ENCODE results near the gene FBXL13.
"Not testable (repeated sequence)": the region's sequence is repeated elsewhere in the genome, so short reads cannot be mapped to it uniquely, and the experiment has no call there.

Gene FBXL13

DNA sequence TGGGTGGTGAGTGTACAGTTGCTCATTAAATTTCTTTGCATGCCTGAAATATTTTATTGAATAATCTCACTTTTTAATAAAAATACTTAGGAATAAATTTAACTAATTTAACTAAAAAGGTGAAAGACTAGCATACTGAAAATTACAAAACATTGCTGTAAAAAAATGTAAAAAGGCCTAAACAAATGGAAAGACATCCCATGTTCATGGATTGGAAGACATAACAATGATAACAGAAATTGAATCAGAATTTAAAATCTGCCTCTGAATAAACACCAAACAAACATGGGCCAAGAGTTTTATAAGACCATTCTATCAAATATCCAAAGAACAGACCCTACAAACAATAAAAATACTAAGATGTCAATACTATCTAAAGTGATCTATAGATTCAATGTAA lies 94.9 kb downstream of the FBXL13 start:
- no peak for DNase-seq

GRCh38 chr7:102978284-102978683 lies 96.3 kb downstream of the FBXL13 start:
- DNase-seq: no peak

DNA sequence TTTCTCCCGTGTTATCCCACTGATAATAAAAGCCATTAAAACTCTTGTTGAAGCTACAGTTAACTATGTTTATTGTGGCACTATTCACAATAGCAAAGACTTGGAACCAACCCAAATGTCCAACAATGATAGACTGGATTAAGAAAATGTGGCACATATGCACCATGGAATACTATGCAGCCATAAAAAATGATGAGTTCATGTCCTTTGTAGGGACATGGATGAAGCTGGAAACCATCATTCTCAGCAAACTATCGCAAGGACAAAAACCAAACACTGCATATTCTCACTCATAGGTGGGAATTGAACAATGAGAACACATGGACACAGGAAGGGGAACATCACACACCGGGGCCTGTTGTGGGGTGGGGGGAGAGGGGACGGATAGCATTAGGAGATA lies 97.0 kb downstream of the FBXL13 start:
- not testable (repeated sequence) for DNase-seq

DNA sequence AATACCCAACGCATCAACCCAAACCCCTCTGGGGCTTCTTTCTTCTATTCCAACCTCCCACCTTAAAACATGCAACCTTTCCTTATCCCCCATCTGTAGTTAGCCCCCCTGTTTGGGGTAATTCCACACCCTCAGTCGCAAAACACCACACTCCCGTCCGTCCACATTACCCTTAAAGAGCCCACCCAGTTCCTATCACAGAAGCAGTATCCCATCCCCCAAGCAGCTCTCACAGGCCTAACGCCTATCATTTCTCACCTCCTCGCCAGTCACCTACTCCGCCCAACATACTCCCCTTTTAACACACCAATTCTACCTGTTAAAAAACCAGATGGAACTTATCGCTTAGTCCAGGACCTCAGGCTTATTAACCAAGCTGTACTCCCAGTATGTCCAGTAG lies 98.1 kb downstream of the FBXL13 start:
- DNase-seq: no peak

DNA sequence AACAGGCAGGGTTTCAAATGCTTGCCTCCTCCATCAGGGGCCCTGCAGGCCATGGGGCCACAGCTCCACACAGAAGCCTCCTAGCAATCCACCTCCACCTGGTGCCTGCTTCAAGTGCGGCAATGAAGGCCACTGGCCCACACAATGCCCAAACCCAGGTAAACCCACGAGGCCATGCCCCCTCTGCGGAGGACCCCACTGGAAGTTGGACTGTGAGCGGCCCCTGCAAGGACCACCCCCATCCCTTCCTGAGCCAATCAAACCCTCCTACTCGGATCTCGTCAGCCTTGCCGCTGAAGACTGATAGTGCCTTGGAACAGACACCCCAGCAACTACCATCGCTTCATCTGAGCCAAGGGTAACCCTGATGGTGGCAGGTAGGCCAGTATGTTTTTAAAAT lies 98.7 kb downstream of the FBXL13 start:
- no peak for DNase-seq

DNA sequence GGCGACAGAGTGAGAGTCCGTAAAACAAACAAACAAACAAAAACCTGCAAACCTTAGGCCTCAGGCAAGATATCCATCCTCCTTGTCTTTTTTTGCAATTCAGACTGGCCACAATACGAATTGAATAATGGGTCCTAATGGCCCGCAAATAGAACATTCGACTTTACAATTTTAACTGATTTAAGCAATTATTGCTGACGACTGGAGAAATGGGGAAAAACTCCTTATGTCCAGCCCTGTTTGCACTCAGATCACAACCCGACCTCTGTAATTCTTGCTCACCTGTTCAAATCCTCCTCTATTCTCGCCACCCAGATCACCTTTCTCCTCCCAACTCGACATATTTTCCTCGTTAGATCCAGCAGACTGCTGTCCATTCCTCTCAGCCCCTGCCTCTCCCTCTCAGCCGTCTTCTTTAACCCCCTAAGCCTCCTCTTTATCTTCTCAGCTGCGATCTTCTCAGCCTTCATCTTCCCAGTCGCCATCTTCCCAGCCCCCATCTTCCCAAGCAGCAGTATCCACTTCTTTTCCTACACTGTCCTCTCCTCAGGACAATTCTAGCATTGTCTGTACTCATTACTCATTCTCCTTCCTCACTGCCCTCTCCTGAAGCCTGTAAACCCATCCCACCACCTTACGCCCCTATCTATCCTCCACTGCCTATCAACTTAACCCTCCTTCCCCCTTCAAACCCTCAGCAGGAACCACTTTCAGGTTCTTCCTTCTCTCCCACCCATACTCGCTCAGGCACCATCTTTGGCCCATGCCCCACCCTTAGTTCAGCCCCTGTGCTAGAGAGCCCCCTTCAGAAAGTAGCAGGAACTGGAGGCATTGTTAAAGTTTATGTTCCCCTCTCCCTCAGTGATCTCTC lies 100.0 kb downstream of the FBXL13 start:
- no peak for DNase-seq

DNA sequence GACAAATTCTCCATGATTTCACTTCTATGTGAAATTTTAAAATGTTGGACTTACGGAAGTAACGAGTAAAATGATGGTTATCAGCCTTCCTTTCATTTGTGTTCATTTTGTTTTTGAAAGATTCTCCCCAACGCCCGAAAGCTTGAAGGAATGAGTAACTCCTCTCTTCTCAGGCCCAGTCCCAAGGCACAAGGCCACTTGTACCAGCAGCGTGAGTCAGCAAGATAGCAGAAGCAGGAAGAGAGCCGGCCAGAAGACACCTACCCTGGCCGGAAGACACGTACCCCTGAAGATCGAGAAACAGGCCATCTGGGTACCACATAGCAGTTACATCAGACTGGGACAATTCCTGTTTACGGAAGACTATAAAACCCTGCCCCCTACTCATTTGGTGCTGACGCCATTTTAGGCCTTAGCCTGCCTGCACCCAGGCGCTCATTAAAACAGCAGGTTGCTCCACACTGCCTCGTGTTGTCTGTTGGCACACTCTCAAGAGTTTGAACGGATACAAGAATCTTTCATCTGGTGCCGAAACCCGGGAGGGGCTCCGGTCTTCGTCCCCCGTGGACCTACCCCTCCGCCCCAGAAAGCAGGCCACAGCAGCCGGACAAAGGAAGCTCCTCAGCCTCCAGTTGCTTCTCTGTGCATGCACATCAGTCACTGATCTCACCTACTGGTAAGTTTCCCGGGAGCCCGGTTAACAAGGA lies 101.3 kb downstream of the FBXL13 start:
- no peak for DNase-seq

DNA sequence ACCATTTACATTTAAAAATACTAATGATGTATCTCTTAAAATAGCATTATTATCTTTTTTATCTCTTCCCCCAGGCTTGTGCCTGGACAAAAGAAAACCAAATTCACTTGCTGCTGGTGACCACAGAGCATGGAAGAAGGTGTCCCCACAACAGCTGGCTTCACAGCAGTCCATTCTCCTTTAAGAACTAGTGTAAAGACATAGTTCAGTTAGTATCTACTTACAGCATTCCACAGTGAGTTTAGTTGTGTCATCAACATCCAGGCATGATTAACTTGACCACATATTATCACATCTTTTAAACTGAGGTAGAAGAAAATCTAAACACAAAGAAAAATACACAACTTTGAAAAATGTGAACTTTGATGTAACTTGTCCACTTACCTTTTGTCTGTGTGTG lies 106.8 kb downstream of the FBXL13 start:
- DNase-seq: no peak

DNA sequence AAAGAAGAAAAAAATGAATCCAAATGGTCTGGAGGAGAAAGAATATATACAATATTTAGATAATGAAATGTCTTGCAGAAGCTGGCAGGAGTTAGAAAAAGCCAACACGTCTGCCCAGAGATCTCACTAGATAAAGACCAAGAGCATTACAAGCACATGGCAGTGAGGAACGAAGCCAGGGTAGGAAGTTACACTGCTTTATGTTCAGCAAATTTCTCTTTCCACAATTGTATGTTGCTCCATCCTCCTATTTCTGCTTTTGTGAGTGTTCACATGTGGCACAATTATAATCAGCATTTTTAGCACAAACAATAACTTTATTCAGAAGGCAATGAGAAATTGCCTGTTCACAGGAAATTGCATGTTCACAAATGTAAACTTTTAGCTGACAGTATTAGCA lies 108.1 kb downstream of the FBXL13 start:
- no peak for DNase-seq

- not testable (repeated sequence) for DNase-seq
These were observed 112.6 kb downstream of the FBXL13 start for GRCh38 chr7:102961993-102962392.

DNA sequence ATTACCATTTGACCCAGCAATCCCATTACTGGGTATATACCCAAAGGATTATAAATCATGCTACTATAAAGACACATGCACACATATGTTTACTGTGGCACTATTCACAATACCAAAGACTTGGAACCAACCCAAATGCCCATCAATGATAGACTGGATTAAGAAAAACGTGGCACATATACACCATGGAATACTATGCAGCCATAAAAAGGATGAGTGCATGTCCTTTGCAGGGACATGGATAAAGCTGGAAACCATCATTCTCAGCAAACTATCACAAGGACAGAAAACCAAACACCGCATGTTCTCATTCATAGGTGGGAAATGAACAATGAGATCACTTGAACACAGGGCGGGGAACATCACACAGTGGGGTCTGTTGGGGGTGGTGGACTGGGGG lies 116.6 kb downstream of the FBXL13 start:
- not testable (repeated sequence) for DNase-seq

GRCh38 chr7:102954359-102954758 lies 120.2 kb downstream of the FBXL13 start:
- not testable (repeated sequence) for DNase-seq

- DNase-seq: no peak
These were observed 121.2 kb downstream of the FBXL13 start for GRCh38 chr7:102953406-102953805.

DNA sequence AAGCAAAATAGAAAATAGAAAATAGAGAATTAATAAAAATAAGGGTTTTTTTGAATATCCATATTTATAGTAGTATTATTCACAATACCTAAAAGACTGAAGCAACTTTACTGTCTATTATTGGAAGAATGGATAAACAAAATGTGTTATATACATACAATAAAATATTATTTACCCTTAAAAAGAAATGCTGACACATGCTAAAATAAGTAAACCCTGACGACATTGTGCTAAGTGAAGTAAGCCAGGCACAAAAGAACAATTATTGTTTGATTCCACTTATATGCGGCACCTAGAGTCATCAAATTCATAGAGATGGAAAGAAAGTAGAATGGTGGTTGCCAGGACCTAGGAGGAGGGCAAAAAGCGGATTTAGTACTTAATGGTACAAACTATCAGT lies 122.8 kb downstream of the FBXL13 start:
- no peak for DNase-seq

GRCh38 chr7:102944241-102944640 lies 130.4 kb downstream of the FBXL13 start:
- no peak for DNase-seq

DNA sequence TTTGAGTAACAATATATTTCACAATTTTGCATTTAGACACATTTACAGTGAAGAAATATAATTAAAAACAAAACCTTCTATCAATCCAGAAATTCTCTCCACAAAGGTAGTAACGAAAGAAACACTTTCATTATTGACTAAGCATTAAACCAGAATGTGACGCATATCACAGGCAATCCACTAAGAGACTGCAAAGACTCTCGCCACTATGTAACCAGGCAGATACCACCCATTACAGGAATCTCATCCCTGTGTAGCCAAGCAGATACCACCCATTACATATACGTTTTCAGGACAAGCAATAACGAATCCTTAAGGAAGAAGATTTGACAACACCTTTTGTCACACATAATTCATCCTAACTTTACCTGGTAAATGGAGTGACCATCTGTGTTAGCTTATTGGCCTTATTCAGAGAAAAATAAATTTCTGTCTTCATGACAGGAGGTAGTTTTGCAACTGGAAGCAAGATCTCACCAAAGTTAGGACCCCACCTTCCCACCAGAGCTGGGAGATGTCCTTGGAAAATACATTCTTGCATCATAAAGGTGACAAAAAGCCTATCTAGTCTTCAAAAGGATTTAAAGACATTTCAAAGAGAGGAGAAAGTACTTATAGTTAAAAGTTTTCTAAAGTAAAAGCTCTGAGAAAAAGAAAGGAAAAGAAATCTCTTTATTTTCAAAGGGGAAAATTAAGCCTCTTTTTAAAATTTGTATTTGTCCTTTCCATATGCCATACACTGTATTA lies 131.0 kb downstream of the FBXL13 start:
- DNase-seq: no peak

- no peak for DNase-seq
These were observed 131.7 kb downstream of the FBXL13 start for GRCh38 chr7:102942868-102943267.

DNA sequence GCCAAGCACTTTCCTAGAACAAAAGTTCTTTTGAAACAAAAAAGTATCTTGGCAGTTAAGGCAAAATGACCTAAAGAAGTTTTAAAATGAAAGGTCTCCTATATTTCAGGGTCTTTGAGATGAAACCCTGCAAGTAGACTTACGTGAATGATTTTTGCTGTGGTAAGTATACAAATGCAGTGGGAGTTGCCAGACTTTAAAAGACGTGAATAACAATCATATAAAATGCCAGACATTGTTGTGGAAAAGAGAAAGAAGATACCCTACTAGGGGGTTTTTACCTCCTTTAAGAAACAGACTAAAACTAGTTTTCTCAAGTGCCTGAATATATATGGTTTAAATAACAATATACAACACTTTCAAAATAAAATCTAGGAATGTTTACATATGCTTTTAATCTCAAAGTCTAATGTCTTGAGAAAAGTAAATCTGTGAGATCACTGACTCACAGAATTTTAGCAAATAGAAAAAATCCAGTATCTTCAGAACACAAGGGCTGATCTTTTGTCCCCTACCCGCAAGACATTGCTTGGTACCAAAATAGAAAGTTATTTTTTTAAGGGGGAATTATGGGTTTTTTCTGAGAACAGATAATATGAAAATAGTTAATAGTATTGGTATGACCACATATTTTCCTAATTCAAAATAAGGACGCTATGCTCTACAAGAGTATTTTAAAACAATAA lies 132.3 kb downstream of the FBXL13 start:
- DNase-seq: no peak

DNA sequence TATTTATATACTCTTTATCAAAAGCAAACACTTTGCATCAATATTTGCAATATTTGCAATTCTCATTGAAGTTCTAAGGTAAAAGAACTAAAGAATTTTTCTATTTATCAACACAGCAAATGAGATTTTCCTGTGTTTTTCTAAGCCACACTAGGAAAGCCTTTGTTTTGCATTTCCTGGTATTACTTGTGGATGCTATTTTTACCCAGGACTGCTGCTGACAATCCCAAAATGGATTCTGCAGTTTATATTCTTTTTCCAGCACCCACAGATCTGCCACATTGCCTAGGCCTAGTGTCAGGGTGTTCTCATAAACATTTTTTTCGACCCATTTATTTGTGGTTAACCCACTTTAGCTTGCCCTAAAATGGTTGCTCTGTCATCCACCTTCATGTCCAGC lies 135.9 kb downstream of the FBXL13 start:
- DNase-seq: no peak

GRCh38 chr7:102935450-102936115 lies 139.0 kb downstream of the FBXL13 start:
- no peak for DNase-seq

- no peak for DNase-seq
These were observed 139.9 kb downstream of the FBXL13 start for GRCh38 chr7:102934701-102935100.

DNA sequence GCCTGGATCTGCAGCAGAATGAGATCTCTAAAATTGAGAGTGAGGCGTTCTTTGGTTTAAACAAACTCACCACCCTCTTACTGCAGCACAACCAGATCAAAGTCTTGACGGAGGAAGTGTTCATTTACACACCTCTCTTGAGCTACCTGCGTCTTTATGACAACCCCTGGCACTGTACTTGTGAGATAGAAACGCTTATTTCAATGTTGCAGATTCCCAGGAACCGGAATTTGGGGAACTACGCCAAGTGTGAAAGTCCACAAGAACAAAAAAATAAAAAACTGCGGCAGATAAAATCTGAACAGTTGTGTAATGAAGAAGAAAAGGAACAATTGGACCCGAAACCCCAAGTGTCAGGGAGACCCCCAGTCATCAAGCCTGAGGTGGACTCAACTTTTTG lies 140.4 kb downstream of the FBXL13 start:
- DNase-seq: no peak

All from COR-L47 (cell line).